GM18951 (cell line): ENCODE measurements around the gene EML1.

Source experiments
- POLR2A ChIP-seq: IDR thresholded peaks from 4 replicates; pipeline ENCODE4 v1.6.1; 2011; ENCODE audit warnings: mild to moderate bottlenecking; ENCODE audit not compliant: insufficient read length, insufficient read depth; ENCODE audit errors: extremely low read depth
- in situ Hi-C: fragments of 300-500 bp; cut with MboI; formaldehyde crosslinking; loops from one replicate; pipeline ENCODE4 v1.12.0; 2022; ENCODE audit warnings: low sequenced_read_pairs, mixed read lengths, inconsistent platforms; ENCODE audit not compliant: unreplicated experiment

EML1 gene

GRCh38 chr14:99775351-99775750 lies 17.9 kb upstream of the EML1 start:
- no peak for TF ChIP-seq POLR2A
- in situ Hi-C loops: no loop called here

GRCh38 chr14:99777951-99778350 lies 15.3 kb upstream of the EML1 start:
- no peak for TF ChIP-seq POLR2A
- in situ Hi-C loops: no loop called here

- no peak for TF ChIP-seq POLR2A
- in situ Hi-C loops: no loop called here
These were observed 13.5 kb upstream of the EML1 start for GRCh38 chr14:99779751-99780150.

- TF ChIP-seq POLR2A: no peak
- in situ Hi-C loops: no loop called here
These were observed 12.5 kb upstream of the EML1 start for GRCh38 chr14:99780690-99781089.

- no peak for TF ChIP-seq POLR2A
- in situ Hi-C loops: no loop called here
These were observed 12.1 kb upstream of the EML1 start for GRCh38 chr14:99781091-99781490.

GRCh38 chr14:99781853-99782610 lies 11.2 kb upstream of the EML1 start:
- in situ Hi-C loops: no loop called here
- TF ChIP-seq POLR2A: no peak

GRCh38 chr14:99784508-99784907 lies 8.7 kb upstream of the EML1 start:
- in situ Hi-C loops: no loop called here
- no peak for TF ChIP-seq POLR2A

GRCh38 chr14:99785426-99785825 lies 7.8 kb upstream of the EML1 start:
- in situ Hi-C loops: no loop called here
- TF ChIP-seq POLR2A: no peak

- in situ Hi-C loops: no loop called here
- no peak for TF ChIP-seq POLR2A
These were observed 6.7 kb upstream of the EML1 start for GRCh38 chr14:99786511-99786989.

- in situ Hi-C loops: no loop called here
- no peak for TF ChIP-seq POLR2A
These were observed 4.5 kb upstream of the EML1 start for GRCh38 chr14:99788713-99789112.

GRCh38 chr14:99789581-99789980 lies 3.6 kb upstream of the EML1 start:
- in situ Hi-C loops: no loop called here
- no peak for TF ChIP-seq POLR2A

GRCh38 chr14:99790201-99790977 lies 2.8 kb upstream of the EML1 start:
- TF ChIP-seq POLR2A: no peak
- in situ Hi-C loops: no loop called here

- in situ Hi-C loops: no loop called here
- TF ChIP-seq POLR2A: no peak
These were observed 2.2 kb upstream of the EML1 start for GRCh38 chr14:99790978-99791376.
